OCI-LY1 (cell line): ENCODE data around the gene RGSL1.

ENCODE experiments used
- H2AFZ ChIP-seq: fragments of 200-600 bp; sonication (generic), shearing (Covaris generic); 2 replicates; pipeline ENCODE4 v1.6.0; 2014; ENCODE audit warnings: antibody characterized with exemption, mild to moderate bottlenecking, low read length
- H3F3A ChIP-seq: fragments of 200-600 bp; sonication (generic), shearing (Covaris generic); 2 replicates; pipeline ENCODE4 v1.6.0; 2014; ENCODE audit warnings: mild to moderate bottlenecking, antibody characterized with exemption, low read length, moderate library complexity; ENCODE audit not compliant: insufficient read depth
- H3K27ac ChIP-seq: fragments of 200-600 bp; sonication (generic); 2 replicates; pipeline ENCODE4 v1.5.1; 2014; ENCODE audit warnings: low read length, mixed run types, mild to moderate bottlenecking, low read depth; ENCODE audit not compliant: poor library complexity, severe bottlenecking
- H3K27me3 ChIP-seq: fragments of 200-600 bp; sonication (generic); 2 replicates; pipeline ENCODE4 v1.6.0; 2014; ENCODE audit warnings: antibody characterized with exemption, mild to moderate bottlenecking, low read length, moderate library complexity; ENCODE audit not compliant: insufficient read depth
- H3K36me3 ChIP-seq: fragments of 200-600 bp; sonication (generic); 2 replicates; pipeline ENCODE4 v1.6.1; 2014; ENCODE audit warnings: mild to moderate bottlenecking, antibody characterized with exemption, low read length, moderate library complexity, mixed read lengths; ENCODE audit not compliant: insufficient read depth
- H3K4me1 ChIP-seq: fragments of 200-600 bp; sonication (generic); 2 replicates; pipeline ENCODE4 v1.5.1; 2014; ENCODE audit warnings: mild to moderate bottlenecking, low read length, moderate library complexity; ENCODE audit not compliant: insufficient read depth, severe bottlenecking
- H3K4me2 ChIP-seq: fragments of 200-600 bp; sonication (generic), shearing (Covaris generic); 2 replicates; pipeline ENCODE4 v1.6.1; 2014; ENCODE audit warnings: low read length
- H3K4me3 ChIP-seq: fragments of 200-600 bp; sonication (generic); 2 replicates; pipeline ENCODE4 v1.5.1; 2014; ENCODE audit warnings: low read length, low read depth, mild to moderate bottlenecking, mixed read lengths; ENCODE audit not compliant: poor library complexity, severe bottlenecking
- H3K79me2 ChIP-seq: fragments of 200-600 bp; shearing (Covaris generic); 2 replicates; pipeline ENCODE4 v1.6.1; 2016; ENCODE audit warnings: mixed run types, low read length, mixed read lengths; ENCODE audit not compliant: insufficient read depth
- H3K9ac ChIP-seq: fragments of 200-600 bp; sonication (generic), shearing (Covaris generic); 2 replicates; pipeline ENCODE4 v1.6.1; 2014; ENCODE audit warnings: mild to moderate bottlenecking, low read length, mixed read lengths
- H3K9me2 ChIP-seq: fragments of 200-600 bp; sonication (generic), shearing (Covaris generic); 2 replicates; pipeline ENCODE4 v1.6.1; 2014; ENCODE audit warnings: low read depth, mild to moderate bottlenecking, low read length, mixed read lengths
- H3K9me3 ChIP-seq: fragments of 200-600 bp; shearing (Covaris generic); 2 replicates; pipeline ENCODE4 v1.6.1; 2014; ENCODE audit warnings: low read length, mixed read lengths
- H4K20me1 ChIP-seq: fragments of 200-600 bp; sonication (generic), shearing (Covaris generic); 2 replicates; pipeline ENCODE4 v1.6.0; 2016; ENCODE audit warnings: mild to moderate bottlenecking, low read length; ENCODE audit not compliant: insufficient read depth
- CTCF ChIP-seq: fragments of 200-600 bp; sonication (generic), shearing (Covaris generic); IDR thresholded peaks from 2 replicates; pipeline ENCODE4 v1.5.1; 2017; ENCODE audit warnings: mild to moderate bottlenecking, antibody characterized with exemption, low read length, moderate library complexity, mixed read lengths
- EZH2 ChIP-seq: fragments of 200-600 bp; sonication (generic), shearing (Covaris generic); IDR thresholded peaks from 2 replicates; pipeline ENCODE4 v1.8.0; 2017; ENCODE audit warnings: borderline replicate concordance, mixed run types, mild to moderate bottlenecking, antibody characterized with exemption, low read length, moderate library complexity, mixed read lengths

RGSL1 gene

GRCh38 chr1:182587666-182588499 lies 137.9 kb downstream of the RGSL1 start:
- H3K9me3 ChIP-seq: no peaks in the 10 kb centered on the region
- peak overlapping the region; percentile 95; the same call in 1 of the 2 replicates for H2AFZ ChIP-seq
- peak overlapping the region; percentile 90 for H3K9ac ChIP-seq
- no peak overlapping the region for H3K27ac ChIP-seq
- H3K27me3 ChIP-seq: no peaks in the 10 kb centered on the region
- peaks cover 22% of the 10 kb centered on the region for H3K4me1 ChIP-seq
- TF ChIP-seq CTCF (no peak), EZH2 (no peak)
- H3K4me2 ChIP-seq: peak overlapping the region; percentile 96
- no peaks in the 10 kb centered on the region for H3F3A ChIP-seq
- no peaks in the 10 kb centered on the region; the same call in 1 of the 2 replicates for H3K36me3 ChIP-seq
- H3K4me3 ChIP-seq: peak overlapping the region; percentile 89
- no peaks in the 10 kb centered on the region for H4K20me1 ChIP-seq
- no peaks in the 10 kb centered on the region for H3K9me2 ChIP-seq
- no peaks in the 10 kb centered on the region for H3K79me2 ChIP-seq

GRCh38 chr1:182588500-182589396 lies 138.8 kb downstream of the RGSL1 start, which contains the start of gene RNASEL:
TSS of gene RNASEL (minus strand) at chr1:182589256. CDS start at chr1:182586806, 2,450 bp downstream.
- H3K27me3 ChIP-seq: no peaks in the 10 kb centered on the region
- H2AFZ ChIP-seq: peak within 1 kb of the TSS; percentile 95
- peak within 1 kb of the TSS; percentile 90 for H3K9ac ChIP-seq
- peak within 1 kb of the TSS; percentile 89 for H3K4me3 ChIP-seq
- H3F3A ChIP-seq: no peaks in the 10 kb centered on the region
- TF ChIP-seq EZH2 (no peak), CTCF (no peak)
- H3K79me2 ChIP-seq: no peaks in the 10 kb centered on the region
- H3K4me1 ChIP-seq: peaks cover 22% of the 10 kb centered on the region
- peak within 1 kb of the TSS; percentile 96 for H3K4me2 ChIP-seq
- no peaks in the 10 kb centered on the region for H3K9me3 ChIP-seq
- H3K36me3 ChIP-seq: no peaks in the 10 kb centered on the region
- no peaks in the 10 kb centered on the region for H3K9me2 ChIP-seq
- H4K20me1 ChIP-seq: no peaks in the 10 kb centered on the region
- peak within 1 kb of the TSS; percentile 54 for H3K27ac ChIP-seq

- H2AFZ ChIP-seq: peak overlapping the region; percentile 95
- H3K9ac ChIP-seq: peak overlapping the region; percentile 90; the same call in 1 of the 2 replicates
- peaks cover 22% of the 10 kb centered on the region for H3K4me1 ChIP-seq
- peak overlapping the region; percentile 96 for H3K4me2 ChIP-seq
- no peaks in the 10 kb centered on the region for H3K9me3 ChIP-seq
- no peaks in the 10 kb centered on the region for H3K36me3 ChIP-seq
- H3K27me3 ChIP-seq: no peaks in the 10 kb centered on the region
- no peak for TF ChIP-seq EZH2
- TF ChIP-seq CTCF: no peak
- no peaks in the 10 kb centered on the region for H3F3A ChIP-seq
- H3K79me2 ChIP-seq: no peaks in the 10 kb centered on the region
- no peak overlapping the region for H3K27ac ChIP-seq
- H3K9me2 ChIP-seq: no peaks in the 10 kb centered on the region
- peak overlapping the region; percentile 89 for H3K4me3 ChIP-seq
- no peaks in the 10 kb centered on the region for H4K20me1 ChIP-seq
These were observed 139.6 kb downstream of the RGSL1 start for GRCh38 chr1:182589520-182589919.
